NCI-H2107 treated with DMSO at 0.1 percent for 48 hours (cell line): ENCODE results near the gene PTK7.

Experiments used
- DNase-seq: peaks from one replicate; lab custom pipeline; 2025; ENCODE audit not compliant: unreplicated experiment; lab: John Stamatoyannopoulos, UW

PTK7 gene

GRCh38 chr6:43086022-43086658, 10.0 kb downstream of the PTK7 start:
- no peak for DNase-seq

GRCh38 chr6:43088654-43089056, 12.5 kb downstream of the PTK7 start:
- DNase-seq: no peak

DNA sequence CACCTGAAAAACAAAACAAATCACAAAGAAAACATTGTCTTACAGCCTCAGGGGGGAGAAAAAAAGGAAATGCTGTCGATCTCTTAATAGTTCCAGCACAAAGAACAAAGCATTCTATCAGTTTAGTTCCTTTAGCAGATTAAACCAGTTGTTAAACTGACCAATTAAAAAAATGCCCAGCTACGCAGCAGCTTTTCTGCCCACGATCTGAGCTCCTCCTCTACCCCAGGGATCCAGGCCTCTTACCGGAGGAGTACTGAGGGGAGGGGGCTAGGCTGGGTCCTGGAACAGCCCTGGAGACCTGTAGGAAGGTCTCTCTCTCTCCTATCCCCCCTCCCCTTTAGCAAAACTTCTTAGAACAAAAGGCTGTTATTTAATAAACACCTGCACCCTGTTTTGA, 13.4 kb downstream of the PTK7 start:
- DNase-seq: no peak

DNA sequence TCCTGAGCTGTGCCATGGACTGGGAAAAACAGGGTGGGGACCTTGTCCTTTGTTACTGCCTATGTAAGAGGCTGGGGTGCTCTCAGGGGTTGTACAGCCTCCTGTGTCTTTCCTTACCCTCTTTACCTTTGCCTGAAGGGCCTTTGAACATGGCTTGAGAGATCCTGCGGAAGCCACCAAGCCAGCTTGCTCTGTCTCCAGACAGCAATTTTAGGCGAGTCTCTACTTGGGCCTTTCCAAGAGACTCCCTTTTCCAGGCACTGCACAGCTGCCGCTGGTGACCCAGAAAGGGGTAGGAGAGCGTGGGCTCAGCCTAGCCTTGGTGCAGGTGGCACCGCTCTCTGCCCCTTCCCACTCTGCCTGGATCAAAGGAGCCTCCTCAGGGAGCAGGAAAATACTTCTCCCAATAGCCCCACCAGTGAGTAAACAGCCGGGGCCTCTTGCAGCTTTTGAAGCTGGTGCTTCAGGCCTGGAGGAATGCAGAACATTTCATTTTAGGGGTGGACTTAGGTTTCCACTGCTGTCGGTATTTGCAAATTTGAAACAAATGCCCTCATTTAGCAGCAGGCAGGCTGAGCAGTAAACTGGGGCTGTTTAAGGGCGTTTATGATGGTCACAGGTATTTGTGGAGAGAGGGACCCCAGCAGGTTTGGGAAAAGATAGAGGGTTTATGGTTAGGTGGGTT, 13.9 kb downstream of the PTK7 start:
- DNase-seq: no peak

DNA sequence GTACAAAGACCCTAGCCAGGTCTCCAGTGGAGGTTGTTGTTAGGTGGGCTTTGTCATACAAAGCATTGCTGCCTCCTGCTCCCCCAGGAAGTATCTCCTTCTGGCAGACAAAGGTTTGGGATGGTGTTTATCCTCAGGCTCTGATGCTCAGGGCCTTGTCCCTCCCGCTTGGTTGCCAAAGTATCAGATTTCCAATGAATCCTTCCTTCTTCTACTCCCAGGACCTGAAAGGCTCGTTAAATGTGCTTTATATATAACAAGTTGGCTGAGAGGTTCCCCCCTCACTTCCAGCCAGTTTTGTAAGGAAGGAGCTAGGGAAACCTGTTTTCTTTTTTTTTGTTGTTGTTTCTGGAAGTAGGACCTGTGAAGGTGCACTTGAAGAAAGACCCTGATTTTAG, 14.4 kb downstream of the PTK7 start:
- DNase-seq: peak; percentile 15

DNA sequence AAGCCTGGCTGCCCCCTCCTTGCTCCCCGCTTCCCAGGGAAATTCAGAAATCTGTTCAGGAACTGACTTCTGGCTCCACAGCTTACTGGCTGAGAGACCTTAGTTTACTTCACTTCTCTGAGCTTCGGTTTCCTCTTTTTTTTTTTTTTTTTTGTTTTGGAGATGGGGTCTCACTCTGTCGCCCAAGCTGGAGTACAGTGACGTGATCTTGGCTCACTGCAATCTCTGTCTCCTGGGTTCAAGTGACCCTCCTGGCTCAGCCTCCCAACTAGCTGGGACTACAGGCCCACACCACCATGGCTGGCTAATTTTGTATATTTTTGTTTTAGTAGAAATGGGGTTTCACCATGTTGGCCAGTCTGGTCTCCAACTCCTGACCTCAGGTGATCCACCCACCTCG, 14.9 kb downstream of the PTK7 start:
- no peak for DNase-seq

GRCh38 chr6:43091436-43091991, 15.4 kb downstream of the PTK7 start:
- no peak for DNase-seq

DNA sequence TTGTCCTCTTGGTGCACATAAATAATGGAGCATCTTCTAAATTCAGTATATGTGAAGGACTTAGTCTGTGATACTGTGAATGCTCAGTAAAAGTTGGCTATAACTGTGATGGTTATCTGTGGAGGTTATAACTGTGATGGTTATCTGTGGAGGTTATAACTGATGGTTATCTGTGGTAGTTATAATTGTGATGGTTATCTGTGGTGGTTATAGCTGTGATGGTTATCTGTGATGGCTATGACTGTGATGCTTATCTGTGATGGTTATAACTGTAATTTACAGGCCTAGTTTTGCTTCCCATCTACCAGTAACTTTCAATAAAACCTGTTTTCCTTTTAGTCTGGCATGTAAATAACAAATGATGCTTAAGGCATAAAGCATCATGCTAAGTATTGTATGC, 16.5 kb downstream of the PTK7 start:
- DNase-seq: no peak

DNA sequence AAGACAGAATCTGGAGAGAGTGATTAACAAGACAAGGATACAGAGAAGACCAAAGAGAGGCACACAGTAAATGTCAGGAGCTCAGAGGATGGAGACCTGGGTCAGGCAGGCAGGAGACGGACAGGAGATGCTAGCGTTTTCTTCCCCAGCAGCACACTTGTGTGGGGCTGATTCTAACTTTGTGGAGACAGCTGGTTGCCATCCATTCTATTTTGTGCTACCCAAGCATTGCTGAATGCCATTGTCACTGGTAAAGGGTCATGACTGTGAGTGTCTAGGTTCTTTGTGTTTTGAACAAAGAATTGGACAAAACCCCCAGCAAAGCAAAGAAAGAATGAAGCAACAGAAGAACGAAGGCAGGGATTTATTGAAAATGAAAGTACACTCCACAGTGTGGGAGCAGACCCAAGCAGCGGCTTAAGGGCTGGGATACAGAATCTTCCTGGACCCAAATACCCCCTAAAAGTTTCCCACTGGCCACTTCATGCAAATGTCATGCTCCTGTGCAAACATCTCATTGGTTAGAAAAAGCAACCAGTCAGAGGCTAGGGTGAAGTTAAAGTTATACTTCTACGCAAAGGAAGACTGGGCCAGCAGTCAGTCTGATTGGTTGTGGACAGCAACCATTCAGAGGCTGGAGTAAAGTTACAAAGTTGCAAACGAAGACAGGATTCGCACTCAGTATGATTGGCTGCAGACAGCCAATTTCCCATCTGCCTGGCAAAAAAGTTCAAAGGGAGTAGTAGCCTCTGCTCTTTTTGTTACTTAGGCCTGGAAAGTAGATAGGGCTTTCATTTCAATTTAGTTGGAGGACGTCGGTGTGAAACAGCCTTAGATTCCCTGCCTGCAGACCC, 17.5 kb downstream of the PTK7 start:
- DNase-seq: no peak

- no peak for DNase-seq
Observed at GRCh38 chr6:43095939-43096338, 19.8 kb downstream of the PTK7 start.

- DNase-seq: no peak
Observed at GRCh38 chr6:43096451-43097097, 20.5 kb downstream of the PTK7 start.

- DNase-seq: no peak
Observed at GRCh38 chr6:43097098-43097489, 21.0 kb downstream of the PTK7 start.

- no peak for DNase-seq
Observed at GRCh38 chr6:43097502-43097901, 21.4 kb downstream of the PTK7 start.

GRCh38 chr6:43101497-43101896, 25.4 kb downstream of the PTK7 start:
- DNase-seq: no peak

DNA sequence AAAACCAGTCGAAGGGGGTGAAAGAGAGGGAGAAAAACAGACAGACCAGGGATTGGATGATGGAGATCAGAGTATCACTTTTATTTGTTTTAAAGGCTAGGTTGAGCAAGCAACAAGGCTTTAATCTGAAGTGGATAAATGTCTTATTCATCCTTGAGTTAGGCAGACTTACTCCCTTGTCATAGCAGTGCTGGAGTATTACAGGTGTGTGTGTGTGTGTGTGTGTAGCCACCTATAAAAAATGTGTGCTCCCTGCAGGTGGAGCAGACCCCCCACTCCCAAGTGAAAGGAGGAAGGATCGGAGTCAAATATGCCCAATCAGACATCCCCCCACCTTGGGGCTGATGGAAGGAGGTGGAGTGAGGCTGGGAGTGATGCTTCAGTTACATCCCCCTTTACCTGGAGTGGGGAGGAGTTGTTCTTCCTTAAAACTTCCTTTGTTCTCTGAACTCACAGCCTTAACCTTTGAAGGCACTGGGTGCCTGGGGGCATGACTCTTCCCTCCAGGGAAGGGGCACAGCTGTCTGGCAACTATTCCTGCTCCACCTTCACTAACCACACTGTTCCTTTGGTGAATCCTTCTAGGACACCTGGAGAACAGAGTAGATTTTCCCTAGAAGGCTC, 27.3 kb downstream of the PTK7 start:
- no peak for DNase-seq

DNA sequence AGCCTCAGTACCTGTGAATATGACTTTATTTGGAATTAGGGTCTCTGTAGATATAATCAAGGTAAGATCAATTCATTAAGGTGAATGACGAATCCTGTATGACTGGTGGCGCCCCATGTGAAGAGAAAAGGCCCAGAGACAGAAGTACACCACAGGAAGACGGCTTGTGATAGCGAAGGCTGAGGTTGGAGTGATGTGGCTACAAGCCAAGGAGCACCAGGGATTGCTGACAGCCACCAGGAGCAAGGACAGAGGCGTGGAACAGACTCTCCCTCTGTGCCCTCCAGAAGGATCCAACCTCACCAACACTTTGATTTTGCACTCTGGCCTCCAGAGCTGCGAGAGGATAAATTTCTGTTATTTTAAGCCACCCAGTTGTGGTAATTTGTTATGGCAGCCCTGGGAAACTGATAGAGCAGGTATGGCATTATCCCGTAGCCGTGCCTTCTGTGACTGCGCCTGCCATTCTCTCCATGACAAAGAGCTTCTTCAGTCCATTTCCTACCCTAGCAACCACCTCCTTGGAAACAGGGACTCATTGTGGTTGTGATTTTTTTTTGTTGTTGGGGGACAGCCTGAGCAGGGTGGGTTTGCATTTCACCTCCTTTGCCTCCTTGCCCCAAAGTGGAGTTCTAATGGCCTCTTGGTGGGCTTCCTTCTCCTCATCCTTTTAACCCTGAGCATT, 29.6 kb downstream of the PTK7 start:
- DNase-seq: no peak

DNA sequence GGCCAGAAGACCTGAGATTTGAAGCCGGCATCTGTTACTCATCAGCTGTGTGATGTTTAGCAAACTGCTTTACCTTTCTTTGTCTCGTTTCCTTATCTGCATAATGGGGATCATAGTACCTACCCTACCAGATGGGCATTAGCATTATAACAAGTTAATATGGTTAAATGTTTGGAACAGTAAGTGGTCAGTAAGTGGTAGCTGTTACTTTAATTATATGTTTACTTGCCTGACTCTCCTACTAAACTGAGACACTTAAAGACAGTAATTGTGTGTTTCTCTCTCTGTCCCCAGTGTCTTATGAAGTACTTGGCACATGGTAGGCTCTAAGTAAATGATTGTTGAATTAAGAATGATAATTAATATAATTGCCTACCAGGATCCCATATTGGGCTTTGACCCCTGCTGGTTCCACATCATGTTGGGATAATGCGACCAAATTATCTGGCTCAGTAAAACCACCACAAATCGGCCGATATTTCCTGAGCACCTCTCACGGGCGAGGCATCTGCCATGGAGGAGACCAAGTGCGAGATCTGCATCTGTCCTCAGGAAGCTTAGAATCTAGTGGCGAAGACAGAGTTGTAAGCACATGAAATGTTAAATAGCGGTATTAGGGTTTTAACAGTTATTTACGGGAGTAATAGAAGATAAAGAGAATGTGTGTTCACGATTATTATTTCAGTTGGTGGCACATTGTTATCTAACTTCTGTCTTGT, 31.4 kb downstream of the PTK7 start:
- no peak for DNase-seq

DNA sequence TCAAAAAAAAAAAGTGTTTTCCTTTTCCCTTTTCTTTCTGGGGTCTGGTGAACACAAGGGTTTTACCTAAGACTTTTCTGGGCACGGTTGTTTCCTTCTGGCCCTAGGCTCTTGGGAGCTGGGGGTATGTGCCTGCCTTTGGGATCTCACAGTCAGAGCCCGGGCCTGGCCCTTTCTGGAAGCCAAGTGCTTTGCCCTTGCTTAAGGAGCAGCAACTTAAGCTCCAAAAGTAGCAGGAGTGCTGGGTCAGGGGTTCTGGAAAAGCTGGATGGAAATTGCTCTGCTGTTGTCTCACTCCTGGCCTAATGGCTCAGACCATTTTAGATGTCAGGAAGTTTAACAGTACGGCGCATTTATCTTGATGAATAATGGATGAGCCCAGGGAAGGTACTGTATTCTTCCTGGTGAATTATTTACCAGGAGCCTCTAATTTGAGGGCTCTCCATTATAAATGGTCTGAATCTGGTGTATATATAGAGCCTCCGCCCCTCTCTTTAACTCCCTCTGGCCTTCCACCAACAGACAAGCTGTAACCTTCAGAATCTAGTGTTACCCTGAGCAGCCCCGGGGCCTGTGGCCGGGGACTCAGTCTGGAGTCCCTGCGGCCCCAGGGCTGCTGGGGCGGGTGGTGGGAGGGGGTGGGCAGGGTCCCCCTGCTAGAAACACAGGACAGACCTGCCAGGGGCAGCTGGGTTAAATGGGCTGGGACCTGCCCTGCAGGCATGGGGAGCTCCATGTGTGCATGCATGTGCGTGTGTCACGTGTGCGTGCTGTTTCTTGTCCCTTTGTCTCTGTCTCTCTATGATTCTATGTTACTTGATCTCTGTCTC, 37.5 kb downstream of the PTK7 start:
- no peak for DNase-seq

DNA sequence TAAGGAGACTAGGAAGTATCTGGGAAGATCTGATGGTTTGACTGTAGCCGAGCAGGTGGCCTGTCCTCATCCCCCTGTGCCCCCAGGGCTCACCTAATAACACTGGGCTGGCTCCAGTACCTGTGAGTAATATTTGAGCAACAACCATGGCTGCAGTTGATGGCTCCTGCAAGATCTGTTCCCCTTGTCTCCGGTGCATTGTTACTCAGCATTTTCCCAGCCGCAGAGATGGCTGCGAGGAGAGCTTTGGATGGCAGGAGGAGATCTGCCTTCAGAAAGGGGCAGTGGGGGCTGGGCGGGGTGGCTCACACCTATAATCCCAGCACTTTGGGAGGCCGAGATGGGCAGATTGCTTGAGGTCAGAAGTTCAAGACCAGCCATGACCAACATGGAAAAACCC, 39.3 kb downstream of the PTK7 start:
- DNase-seq: no peak
